H9 (cell line): ENCODE results near the gene PTTG1IP. TPM values are rescaled to one million over a fixed set of nuclear protein-coding genes. Genes with fewer than 3 reads are reported as not detected.

Experiments
- DNase-seq: peaks from one replicate; pipeline ENCODE4 v3.0.0-alpha.2; 2017
- H2AFZ ChIP-seq: one replicate; pipeline ENCODE4 v1.6.1; 2013; ENCODE audit warnings: mild to moderate bottlenecking, low read length, control low read depth, moderate library complexity
- H2AK5ac ChIP-seq: 2 replicates; pipeline ENCODE4 v1.6.1; 2013; ENCODE audit warnings: low read length, control low read depth, mixed read lengths; ENCODE audit not compliant: insufficient read length
- H2BK120ac ChIP-seq: one replicate; pipeline ENCODE4 v1.6.1; 2013; ENCODE audit warnings: low read depth, mild to moderate bottlenecking, low read length, control low read depth, inconsistent platforms; ENCODE audit not compliant: poor library complexity, severe bottlenecking
- H2BK12ac ChIP-seq: 2 replicates; pipeline ENCODE4 v1.6.1; 2013; ENCODE audit warnings: low read length, control low read depth, mixed read lengths, low read depth; ENCODE audit not compliant: insufficient read length
- H2BK15ac ChIP-seq: 2 replicates; pipeline ENCODE4 v1.6.1; 2013; ENCODE audit warnings: low read depth, low read length, control low read depth
- H2BK20ac ChIP-seq: one replicate; pipeline ENCODE4 v1.6.1; 2013; ENCODE audit warnings: low read depth, mild to moderate bottlenecking, low read length, control low read depth, inconsistent platforms; ENCODE audit not compliant: poor library complexity, severe bottlenecking
- H2BK5ac ChIP-seq: 2 replicates; pipeline ENCODE4 v1.6.1; 2013; ENCODE audit warnings: low read length, control low read depth, mixed read lengths; ENCODE audit not compliant: insufficient read length
- H3K14ac ChIP-seq: 2 replicates; pipeline ENCODE4 v1.6.1; 2013; ENCODE audit warnings: low read length, control low read depth; ENCODE audit not compliant: insufficient read depth
- H3K18ac ChIP-seq: 2 replicates; pipeline ENCODE4 v1.6.1; 2013; ENCODE audit warnings: low read depth, mild to moderate bottlenecking, mixed read lengths, low read length, control low read depth; ENCODE audit not compliant: insufficient read length
- H3K23ac ChIP-seq: 2 replicates; pipeline ENCODE4 v1.6.1; 2013; ENCODE audit warnings: low read length, control low read depth, mixed read lengths, low read depth; ENCODE audit not compliant: insufficient read length
- H3K23me2 ChIP-seq: 2 replicates; pipeline ENCODE4 v1.6.1; 2013; ENCODE audit warnings: low read depth, mild to moderate bottlenecking, mixed read lengths, low read length, control low read depth; ENCODE audit not compliant: insufficient read length, poor library complexity, severe bottlenecking
- H3K27ac ChIP-seq: 2 replicates; pipeline ENCODE4 v1.5.1; 2013; ENCODE audit warnings: low read length, control low read depth, mixed read lengths, low read depth; ENCODE audit not compliant: insufficient read length
- H3K27me3 ChIP-seq: 2 replicates; pipeline ENCODE4 v1.6.1; 2013; ENCODE audit warnings: low read length, control low read depth, inconsistent platforms; ENCODE audit not compliant: insufficient read depth
- H3K4ac ChIP-seq: 2 replicates; pipeline ENCODE4 v1.6.1; 2013; ENCODE audit warnings: low read depth, mild to moderate bottlenecking, control low read depth, inconsistent platforms, low read length, moderate library complexity
- H3K4me1 ChIP-seq: 2 replicates; pipeline ENCODE4 v1.6.1; 2013; ENCODE audit warnings: low read length, control low read depth, inconsistent platforms; ENCODE audit not compliant: insufficient read depth
- H3K4me2 ChIP-seq: 2 replicates; pipeline ENCODE4 v1.6.1; 2013; ENCODE audit warnings: low read length, control low read depth, mixed read lengths; ENCODE audit not compliant: insufficient read length, insufficient read depth
- H3K56ac ChIP-seq: 2 replicates; pipeline ENCODE4 v1.6.1; 2013; ENCODE audit warnings: low read depth, mild to moderate bottlenecking, mixed read lengths, low read length, control low read depth; ENCODE audit not compliant: insufficient read length
- H3K79me1 ChIP-seq: 2 replicates; pipeline ENCODE4 v1.6.1; 2013; ENCODE audit warnings: low read depth, mild to moderate bottlenecking, moderate library complexity, low read length, control low read depth, inconsistent platforms; ENCODE audit not compliant: insufficient read depth, poor library complexity, severe bottlenecking
- H3K79me2 ChIP-seq: 2 replicates; pipeline ENCODE4 v1.6.1; 2013; ENCODE audit warnings: low read length, control low read depth, inconsistent platforms; ENCODE audit not compliant: insufficient read depth
- H3K9ac ChIP-seq: 2 replicates; pipeline ENCODE4 v1.6.1; 2013; ENCODE audit warnings: low read length, control low read depth, mixed read lengths; ENCODE audit not compliant: insufficient read length; ENCODE audit errors: extremely low read depth
- H3K9me3 ChIP-seq: one replicate; pipeline ENCODE4 v1.6.1; 2013; ENCODE audit warnings: low read depth, low read length, inconsistent platforms; ENCODE audit not compliant: control insufficient read depth
- H3T11ph ChIP-seq: one replicate; pipeline ENCODE4 v1.6.1; 2013; ENCODE audit warnings: mild to moderate bottlenecking, low read length, control low read depth, inconsistent platforms
- H4K20me1 ChIP-seq: one replicate; pipeline ENCODE4 v1.6.1; 2013; ENCODE audit not compliant: control insufficient read depth, insufficient read length, insufficient read depth
- H4K5ac ChIP-seq: 2 replicates; pipeline ENCODE4 v1.6.1; 2013; ENCODE audit warnings: low read depth, mild to moderate bottlenecking, mixed read lengths, low read length, control low read depth; ENCODE audit not compliant: insufficient read length
- H4K8ac ChIP-seq: replicated peaks from 2 replicates; pipeline ENCODE4 v1.6.1; 2013; ENCODE audit warnings: low read length, control low read depth, mixed read lengths, low read depth; ENCODE audit not compliant: insufficient read length
- H4K91ac ChIP-seq: 2 replicates; pipeline ENCODE4 v1.6.1; 2013; ENCODE audit warnings: low read depth, mild to moderate bottlenecking, moderate library complexity, mixed read lengths, low read length, control low read depth; ENCODE audit not compliant: insufficient read length
- H3K27ac Mint-ChIP-seq, 3 experiments: 2 replicates in 2 of 3; 3 replicates in 1 of 3; pipeline ENCODE4 v1.8.0; 2020 to 2021; ENCODE audit warnings: mixed read lengths in 3 of 3, mild to moderate bottlenecking in 1 of 3, moderate library complexity in 1 of 3
- H3K27me3 Mint-ChIP-seq: 2 replicates; pipeline ENCODE4 v1.8.0; 2021; ENCODE audit warnings: low read depth, mild to moderate bottlenecking, moderate library complexity, mixed read lengths
- H3K36me3 Mint-ChIP-seq, 3 experiments: 2 replicates in 2 of 3; 3 replicates in 1 of 3; pipeline ENCODE4 v1.8.0; 2020 to 2021; ENCODE audit warnings: low read depth in 3 of 3, mixed read lengths in 3 of 3; ENCODE audit not compliant: insufficient read depth in 1 of 3
- H3K4me1 Mint-ChIP-seq, 2 experiments: 2 replicates each; pipeline ENCODE4 v1.8.0; 2020; ENCODE audit warnings: mixed read lengths in 2 of 2
- H3K4me3 Mint-ChIP-seq, 2 experiments: 2 replicates in 1 of 2; 3 replicates in 1 of 2; pipeline ENCODE4 v1.8.0; 2020 to 2021; ENCODE audit warnings: mild to moderate bottlenecking in 2 of 2, mixed read lengths in 2 of 2, moderate library complexity in 1 of 2
- H3K9me3 Mint-ChIP-seq, 2 experiments: 2 replicates in 1 of 2; 3 replicates in 1 of 2; pipeline ENCODE4 v1.8.0; 2020; ENCODE audit warnings: mild to moderate bottlenecking in 2 of 2, mixed read lengths in 2 of 2, moderate library complexity in 1 of 2
- WGBS: extraction: QIAGEN DNeasy Blood & Tissue Kit; methylation state at CpG from one replicate; pipeline ENCODE4 v1.1.7; 2013; ENCODE audit warnings: missing lambda C conversion rate, low lambda C conversion rate, mixed read lengths; ENCODE audit not compliant: insufficient read length; ENCODE audit errors: extremely low coverage; 5-methylcytosine and 5-hydroxymethylcytosine counted together
- total RNA-seq: library from RNA; stranded (reverse); gene quantifications from 2 replicates; pipeline ENCODE4 v1.2.1, GENCODE V29; 2021
- TF ChIP-seq, protein P1 (sequence below): fragments of 200-600 bp; sonication (generic); conservative IDR thresholded peaks from 3 replicates; pipeline ENCODE4 v1.8.0; 2021; ENCODE audit warnings: antibody characterized with exemption, mild to moderate bottlenecking

The PTTG1IP gene
- total RNA-seq, 1 experiment from 2014 or later: 107 TPM

- Histone ChIP-seq H3K79me2 (no peaks in the 10 kb centered on the region), H4K5ac (no peak overlapping the region), H2BK20ac (no peak overlapping the region), H3K23me2 (no peaks in the 10 kb centered on the region), H3K4me1 (0 out of 2 replicates have a peak, but pooled peaks cover 2% of the 10 kb centered on the region), H2BK120ac (no peak overlapping the region), H2BK15ac (no peak overlapping the region), H3K9me3 (no peaks in the 10 kb centered on the region), H2BK12ac (no peak overlapping the region), H4K8ac (no peak overlapping the region), H3K18ac (peak overlapping the region; percentile 33), H2AFZ (no peak overlapping the region), H2BK5ac (no peak overlapping the region), H3K56ac (no peak overlapping the region), H4K20me1 (no peaks in the 10 kb centered on the region), H3K23ac (no peak overlapping the region), H3K27ac (no peak overlapping the region), H3K4ac (no peak overlapping the region), H2AK5ac (no peak overlapping the region), H3K9ac (no peak overlapping the region), H3K27me3 (no peaks in the 10 kb centered on the region), H3T11ph (no peak overlapping the region), H4K91ac (no peak overlapping the region), H3K14ac (no peak overlapping the region; the same call in 1 of the 2 replicates), H3K4me2 (peak overlapping the region; percentile 20), H3K79me1 (no peaks in the 10 kb centered on the region)
- peak; percentile 63 for DNase-seq
- H3K36me3 Mint-ChIP-seq: peaks cover 4 to 8% (median 8%) of the 10 kb centered on the region in 3 experiments; a peak in 6 of 7 replicates
- H3K27me3 Mint-ChIP-seq: peaks cover 3% of the 10 kb centered on the region; the same call in 1 of the 2 replicates
- peaks cover 13 to 21% of the 10 kb centered on the region in 2 experiments for H3K4me1 Mint-ChIP-seq
- no peaks in the 10 kb centered on the region for H3K9me3 Mint-ChIP-seq
- TF ChIP-seq, protein P1, sequence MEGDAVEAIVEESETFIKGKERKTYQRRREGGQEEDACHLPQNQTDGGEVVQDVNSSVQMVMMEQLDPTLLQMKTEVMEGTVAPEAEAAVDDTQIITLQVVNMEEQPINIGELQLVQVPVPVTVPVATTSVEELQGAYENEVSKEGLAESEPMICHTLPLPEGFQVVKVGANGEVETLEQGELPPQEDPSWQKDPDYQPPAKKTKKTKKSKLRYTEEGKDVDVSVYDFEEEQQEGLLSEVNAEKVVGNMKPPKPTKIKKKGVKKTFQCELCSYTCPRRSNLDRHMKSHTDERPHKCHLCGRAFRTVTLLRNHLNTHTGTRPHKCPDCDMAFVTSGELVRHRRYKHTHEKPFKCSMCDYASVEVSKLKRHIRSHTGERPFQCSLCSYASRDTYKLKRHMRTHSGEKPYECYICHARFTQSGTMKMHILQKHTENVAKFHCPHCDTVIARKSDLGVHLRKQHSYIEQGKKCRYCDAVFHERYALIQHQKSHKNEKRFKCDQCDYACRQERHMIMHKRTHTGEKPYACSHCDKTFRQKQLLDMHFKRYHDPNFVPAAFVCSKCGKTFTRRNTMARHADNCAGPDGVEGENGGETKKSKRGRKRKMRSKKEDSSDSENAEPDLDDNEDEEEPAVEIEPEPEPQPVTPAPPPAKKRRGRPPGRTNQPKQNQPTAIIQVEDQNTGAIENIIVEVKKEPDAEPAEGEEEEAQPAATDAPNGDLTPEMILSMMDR: no peak
- H3K27ac Mint-ChIP-seq: peak overlapping the region in 1 of 3 experiments; percentile 43; a peak in 2 of 7 replicates
- peak overlapping the region; percentile 42 to 56 for H3K4me3 Mint-ChIP-seq
- WGBS: no CpG with 5 or more reads among the region's 16 CpGs
These were observed 29.2 kb downstream of the PTTG1IP start for GRCh38 chr21:44844256-44844655.
